HL-60 (cell line): ENCODE results near the gene AUP1.

ENCODE experiments used
- CTCF ChIP-seq: IDR thresholded peaks from one replicate; pipeline ENCODE4 v1.5.1; 2011; ENCODE audit warnings: low read length, control low read depth, inconsistent platforms; ENCODE audit not compliant: insufficient read depth
- GABPA ChIP-seq: IDR thresholded peaks from 2 replicates; pipeline ENCODE4 v1.6.1; 2012; ENCODE audit warnings: low read depth

GRCh38 chr2:74482801-74483674 lies 46.5 kb downstream of the AUP1 start, which contains the start of the genes CCDC142 and TTC31:
- TF ChIP-seq GABPA (peak; percentile 87), CTCF (peak; percentile 92)
